ENCODE data around the gene CD55. TPM values are rescaled to one million over a fixed set of nuclear protein-coding genes. Genes with fewer than 3 reads are reported as not detected.
A peak's percentile ranks its signal among the peaks of the same experiment; 100 is the strongest.

Gene CD55
- polyA plus RNA-seq, 1 of the 3 experiments (the other 2 are of a cell fraction) = 10.4 TPM

DNA sequence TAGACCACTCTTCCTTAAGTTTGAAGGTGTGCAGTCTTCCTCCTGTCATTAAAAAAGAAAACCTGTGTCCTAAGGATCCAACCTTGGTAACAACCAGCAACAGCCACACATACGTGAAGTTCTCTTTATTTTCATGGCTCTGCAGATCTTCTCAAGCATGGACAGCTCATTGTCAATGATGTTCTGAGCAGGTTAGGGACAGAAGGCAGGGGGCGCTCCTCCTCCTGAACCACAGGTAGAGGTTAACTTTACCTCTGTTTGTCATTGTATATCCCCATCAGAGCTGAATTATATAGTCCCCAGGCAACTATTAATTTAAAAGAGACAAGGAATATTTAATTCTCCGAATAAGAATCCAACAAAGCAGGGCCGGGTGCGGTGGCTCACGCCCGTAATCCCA is 80.1 kb downstream of the CD55 start:
- H3K79me2 ChIP-seq (ENCODE audit: insufficient read depth) = no peaks in the 10 kb centered on the region
- POLR2A ChIA-PET = no interaction called here
- no peaks in the 10 kb centered on the region for H3K4me1 ChIP-seq (ENCODE audit: control insufficient read depth in 1 of 2, insufficient read depth in 2 of 2, low read depth in 1 of 2, low read length in 1 of 2)
- DNase-seq = no peak
- no peaks in the 10 kb centered on the region for H3K9me3 ChIP-seq
- peaks cover 3% of the 10 kb centered on the region for H3F3A ChIP-seq (replicated peaks; ENCODE audit: insufficient read depth)
- H3K9me2 ChIP-seq = no peaks in the 10 kb centered on the region
- no peaks in the 10 kb centered on the region for H4K20me1 ChIP-seq (ENCODE audit: insufficient read depth)
- H3K36me3 ChIP-seq (replicated peaks in 1 of 2; ENCODE audit: control insufficient read depth in 1 of 2, insufficient read depth in 2 of 2, low read length in 1 of 2) = no peaks in the 10 kb centered on the region
- no peak overlapping the region for H2AFZ ChIP-seq (ENCODE audit: low read depth)
- peaks cover 9% of the 10 kb centered on the region; the same call in 1 of the 2 replicates for H3K27me3 ChIP-seq (ENCODE audit: insufficient read depth)
- WGBS (ENCODE audit: low lambda C conversion rate) = 40% methylated on average over 7 of the region's 7 CpGs
- TF ChIP-seq, protein P1, sequence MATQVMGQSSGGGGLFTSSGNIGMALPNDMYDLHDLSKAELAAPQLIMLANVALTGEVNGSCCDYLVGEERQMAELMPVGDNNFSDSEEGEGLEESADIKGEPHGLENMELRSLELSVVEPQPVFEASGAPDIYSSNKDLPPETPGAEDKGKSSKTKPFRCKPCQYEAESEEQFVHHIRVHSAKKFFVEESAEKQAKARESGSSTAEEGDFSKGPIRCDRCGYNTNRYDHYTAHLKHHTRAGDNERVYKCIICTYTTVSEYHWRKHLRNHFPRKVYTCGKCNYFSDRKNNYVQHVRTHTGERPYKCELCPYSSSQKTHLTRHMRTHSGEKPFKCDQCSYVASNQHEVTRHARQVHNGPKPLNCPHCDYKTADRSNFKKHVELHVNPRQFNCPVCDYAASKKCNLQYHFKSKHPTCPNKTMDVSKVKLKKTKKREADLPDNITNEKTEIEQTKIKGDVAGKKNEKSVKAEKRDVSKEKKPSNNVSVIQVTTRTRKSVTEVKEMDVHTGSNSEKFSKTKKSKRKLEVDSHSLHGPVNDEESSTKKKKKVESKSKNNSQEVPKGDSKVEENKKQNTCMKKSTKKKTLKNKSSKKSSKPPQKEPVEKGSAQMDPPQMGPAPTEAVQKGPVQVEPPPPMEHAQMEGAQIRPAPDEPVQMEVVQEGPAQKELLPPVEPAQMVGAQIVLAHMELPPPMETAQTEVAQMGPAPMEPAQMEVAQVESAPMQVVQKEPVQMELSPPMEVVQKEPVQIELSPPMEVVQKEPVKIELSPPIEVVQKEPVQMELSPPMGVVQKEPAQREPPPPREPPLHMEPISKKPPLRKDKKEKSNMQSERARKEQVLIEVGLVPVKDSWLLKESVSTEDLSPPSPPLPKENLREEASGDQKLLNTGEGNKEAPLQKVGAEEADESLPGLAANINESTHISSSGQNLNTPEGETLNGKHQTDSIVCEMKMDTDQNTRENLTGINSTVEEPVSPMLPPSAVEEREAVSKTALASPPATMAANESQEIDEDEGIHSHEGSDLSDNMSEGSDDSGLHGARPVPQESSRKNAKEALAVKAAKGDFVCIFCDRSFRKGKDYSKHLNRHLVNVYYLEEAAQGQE (IDR thresholded peaks at IDR 0.05; ENCODE audit: low read depth, low read length) = no peak
- TF ChIP-seq CTCF (IDR thresholded peaks at IDR 0.05) = peak; percentile 11; the same call in 1 of the 2 replicates
- H3K27ac ChIP-seq (ENCODE audit: low read depth in 2 of 2, low read length in 1 of 2) = no peak overlapping the region
- CTCF ChIA-PET = interaction anchor here (0.6 kb wide), 1 partner anchor 15 kb away, joined by 3 read pairs; no protein-coding TSS in a partner anchor
- no peak overlapping the region for H3K4me2 ChIP-seq
- H3K4me3 ChIP-seq (ENCODE audit: low read depth in 2 of 2, low read length in 1 of 2) = no peak overlapping the region
- no peak overlapping the region for H3K9ac ChIP-seq

DNA sequence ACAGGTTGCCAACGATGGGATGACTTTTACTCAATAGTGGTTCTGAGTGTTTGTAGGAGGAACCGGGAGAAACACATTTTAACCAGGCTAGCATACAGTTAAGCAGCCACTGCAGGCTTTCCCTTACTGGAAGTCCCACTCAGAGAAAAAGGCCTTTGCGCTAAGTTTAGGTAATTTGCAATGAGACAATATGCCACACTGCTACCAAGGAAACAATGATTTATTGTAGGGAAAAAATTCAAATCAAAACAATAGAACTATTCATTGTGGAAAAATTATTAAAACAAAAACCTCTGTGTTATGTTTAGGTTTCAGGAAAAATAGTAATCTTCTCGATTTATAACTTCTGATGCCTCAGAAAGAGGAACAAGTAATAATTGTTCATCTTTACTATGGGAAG is 81.3 kb downstream of the CD55 start:
- no peak for TF ChIP-seq YY1 (IDR thresholded peaks at IDR 0.05; ENCODE audit: low read depth)
- TF ChIP-seq SMC3 (IDR thresholded peaks at IDR 0.05; ENCODE audit: low read depth, low read length) = no peak
- TF ChIP-seq FOSL2 (IDR thresholded peaks at IDR 0.05; ENCODE audit: borderline replicate concordance, low read depth) = no peak
- no peak for TF ChIP-seq RAD21 (IDR thresholded peaks at IDR 0.05; ENCODE audit: low read length)
- no peak for TF ChIP-seq RXRA (IDR thresholded peaks at IDR 0.05; ENCODE audit: borderline replicate concordance, low read depth)
- TF ChIP-seq, protein P2, sequence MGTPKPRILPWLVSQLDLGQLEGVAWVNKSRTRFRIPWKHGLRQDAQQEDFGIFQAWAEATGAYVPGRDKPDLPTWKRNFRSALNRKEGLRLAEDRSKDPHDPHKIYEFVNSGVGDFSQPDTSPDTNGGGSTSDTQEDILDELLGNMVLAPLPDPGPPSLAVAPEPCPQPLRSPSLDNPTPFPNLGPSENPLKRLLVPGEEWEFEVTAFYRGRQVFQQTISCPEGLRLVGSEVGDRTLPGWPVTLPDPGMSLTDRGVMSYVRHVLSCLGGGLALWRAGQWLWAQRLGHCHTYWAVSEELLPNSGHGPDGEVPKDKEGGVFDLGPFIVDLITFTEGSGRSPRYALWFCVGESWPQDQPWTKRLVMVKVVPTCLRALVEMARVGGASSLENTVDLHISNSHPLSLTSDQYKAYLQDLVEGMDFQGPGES (IDR thresholded peaks at IDR 0.05; ENCODE audit: low read depth, low read length) = no peak
- no peak for TF ChIP-seq TCF12 (IDR thresholded peaks at IDR 0.05)
- peaks cover 14% of the 10 kb centered on the region; the same call in 1 of the 2 replicates for H3K27me3 ChIP-seq (ENCODE audit: insufficient read depth)
- no peak overlapping the region for H2AFZ ChIP-seq (ENCODE audit: low read depth)
- H3K9me2 ChIP-seq = no peaks in the 10 kb centered on the region
- 26% methylated on average over 4 of the region's 4 CpGs for WGBS (ENCODE audit: low lambda C conversion rate)
- H3K4me2 ChIP-seq = no peak overlapping the region
- no peak overlapping the region for H3K27ac ChIP-seq (ENCODE audit: low read depth in 2 of 2, low read length in 1 of 2)
- peaks cover 3% of the 10 kb centered on the region for H3F3A ChIP-seq (replicated peaks; ENCODE audit: insufficient read depth)
- CTCF ChIA-PET = interaction anchor here (0.6 kb wide), 2 partner anchors 214 to 324 kb away, joined by 3 read pairs; no protein-coding TSS in a partner anchor
- no peaks in the 10 kb centered on the region for H3K9me3 ChIP-seq
- no peak overlapping the region for H3K4me3 ChIP-seq (ENCODE audit: low read depth in 2 of 2, low read length in 1 of 2)
- no peak for DNase-seq
- no peaks in the 10 kb centered on the region for H3K36me3 ChIP-seq (replicated peaks in 1 of 2; ENCODE audit: control insufficient read depth in 1 of 2, insufficient read depth in 2 of 2, low read length in 1 of 2)
- POLR2A ChIA-PET = no interaction called here
- no peaks in the 10 kb centered on the region for H3K79me2 ChIP-seq (ENCODE audit: insufficient read depth)
- no peak overlapping the region for H3K9ac ChIP-seq
- H3K4me1 ChIP-seq (ENCODE audit: control insufficient read depth in 1 of 2, insufficient read depth in 2 of 2, low read depth in 1 of 2, low read length in 1 of 2) = no peaks in the 10 kb centered on the region
- H4K20me1 ChIP-seq (ENCODE audit: insufficient read depth) = no peaks in the 10 kb centered on the region
